Fibroblast of mammary gland (primary cell): Measurements from ENCODE around the gene ERG.

ENCODE experiments used
- DNase-seq: peaks from one replicate; pipeline ENCODE4 v3.0.0-alpha.2; 2010; ENCODE audit warnings: low read depth
- H3K4me3 ChIP-seq: 2 replicates; pipeline ENCODE4 v1.5.1; 2011; ENCODE audit warnings: low read depth, mild to moderate bottlenecking, low read length, moderate library complexity; ENCODE audit not compliant: control insufficient read depth
- CTCF ChIP-seq: conservative IDR thresholded peaks from 2 replicates; pipeline ENCODE4 v1.5.1; 2011; ENCODE audit warnings: low read depth, low read length, inconsistent platforms; ENCODE audit not compliant: control insufficient read depth, insufficient read depth

Gene ERG

GRCh38 chr21:38444691-38445090 is 53.6 kb downstream of the ERG start:
- DNase-seq = no peak
- no peak for TF ChIP-seq CTCF
- H3K4me3 ChIP-seq = no peak overlapping the region

- no peak for DNase-seq
- H3K4me3 ChIP-seq = no peak overlapping the region
- TF ChIP-seq CTCF = no peak
Measured at GRCh38 chr21:38443110-38443509, 55.2 kb downstream of the ERG start.

- TF ChIP-seq CTCF = no peak
- no peak overlapping the region for H3K4me3 ChIP-seq
- DNase-seq = no peak
Measured at GRCh38 chr21:38441153-38441552, 57.1 kb downstream of the ERG start.

GRCh38 chr21:38440746-38441145 is 57.5 kb downstream of the ERG start:
- no peak for TF ChIP-seq CTCF
- DNase-seq = peak; percentile 28
- no peak overlapping the region for H3K4me3 ChIP-seq

GRCh38 chr21:38439957-38440356 is 58.3 kb downstream of the ERG start:
- DNase-seq = no peak
- no peak for TF ChIP-seq CTCF
- no peak overlapping the region for H3K4me3 ChIP-seq

- DNase-seq = no peak
- no peak overlapping the region for H3K4me3 ChIP-seq
- TF ChIP-seq CTCF = no peak
Measured at GRCh38 chr21:38439426-38439825, 58.9 kb downstream of the ERG start.

GRCh38 chr21:38438462-38438893 is 59.8 kb downstream of the ERG start:
- H3K4me3 ChIP-seq = no peak overlapping the region

More at GRCh38 chr21:38438462-38438893, 59.8 kb downstream of the ERG start:
- DNase-seq = peak; percentile 24
- no peak for TF ChIP-seq CTCF
